Endothelial cell of umbilical vein (primary cell): ENCODE measurements around the gene CCDC88B. TPM values are rescaled to one million over a fixed set of nuclear protein-coding genes. Genes with fewer than 3 reads are reported as not detected.

ENCODE experiments used
- BruUV-seq: library from RNA; stranded (reverse); fragments of 400-500 nt; replicated peaks from 2 replicates; lab custom pipeline; 2021; lab: Mats Ljungman, UMichigan
- CTCF ChIA-PET: fragments of 300-600, 350-600 bp; sonication (Branson Sonifier 250); formaldehyde crosslinking; loops from one replicate; lab custom pipeline; 2021; ENCODE audit warnings: antibody characterized with exemption, inconsistent platforms; lab: Charles Lee
- POLR2A ChIA-PET: fragments of 300-600, 350-600 bp; sonication (Branson Sonifier 250); formaldehyde crosslinking; loops from one replicate; lab custom pipeline; 2021; ENCODE audit warnings: antibody characterized with exemption, inconsistent platforms; lab: Charles Lee
- DNase-seq: peaks from one replicate; pipeline ENCODE4 v3.0.0-alpha.2; 2011; ENCODE audit warnings: low read depth, low spot score
- FAIRE-seq: peaks from 2 replicates; lab custom pipeline; 2011; peaks lifted over from hg19 to GRCh38; lab: Jason Lieb, UNC
- H2AFZ ChIP-seq: 2 replicates; pipeline ENCODE4 v1.6.0; 2012; ENCODE audit warnings: low read depth, low read length, control low read depth, inconsistent platforms
- H3K27ac ChIP-seq: 2 replicates; pipeline ENCODE4 v1.5.1; 2011; ENCODE audit warnings: low read depth, mild to moderate bottlenecking, control low read depth, low read length, moderate library complexity; ENCODE audit not compliant: insufficient read depth
- H3K27me3 ChIP-seq, 2 experiments: 2 replicates each; pipeline versions ENCODE4 v1.6.0 to v1.6.1; 2011; ENCODE audit warnings: low read length in 2 of 2, mixed read lengths in 1 of 2; ENCODE audit not compliant: control insufficient read depth in 2 of 2, insufficient read depth in 2 of 2
- H3K36me3 ChIP-seq, 2 experiments: 2 replicates in 1 of 2; 3 replicates in 1 of 2; pipeline ENCODE4 v1.5.1; 2011; ENCODE audit warnings: low read length in 2 of 2, mild to moderate bottlenecking in 1 of 2, moderate library complexity in 1 of 2; ENCODE audit not compliant: control insufficient read depth in 2 of 2, insufficient read depth in 2 of 2; ENCODE audit errors: extremely low read depth in 1 of 2
- H3K4me1 ChIP-seq: 3 replicates; pipeline ENCODE4 v1.5.1; 2011; ENCODE audit warnings: mild to moderate bottlenecking, low read length; ENCODE audit not compliant: control insufficient read depth, insufficient read depth; ENCODE audit errors: extremely low read depth
- H3K4me2 ChIP-seq: 2 replicates; pipeline ENCODE4 v1.6.1; 2011; ENCODE audit warnings: low read length, control low read depth, mixed read lengths; ENCODE audit not compliant: insufficient read depth
- H3K4me3 ChIP-seq, 3 experiments: fragments of 200-600 bp in 1 of 3; sonication (generic), shearing (Covaris generic) in 1 of 3; replicated peaks in 1 of 3; 2 replicates each; pipeline ENCODE4 v1.5.1; 2011 to 2016; ENCODE audit warnings: control low read depth in 3 of 3, low read length in 3 of 3, mild to moderate bottlenecking in 2 of 3, inconsistent platforms in 1 of 3, low read depth in 1 of 3, moderate library complexity in 1 of 3; ENCODE audit not compliant: insufficient read depth in 1 of 3
- H3K79me2 ChIP-seq: 2 replicates; pipeline ENCODE4 v1.6.0; 2012; ENCODE audit warnings: low read length, inconsistent platforms; ENCODE audit not compliant: control insufficient read depth, insufficient read depth
- H3K9ac ChIP-seq: replicated peaks from 2 replicates; pipeline ENCODE3; 2011; ENCODE audit warnings: low read length, control low read depth; ENCODE audit not compliant: insufficient read depth; ENCODE audit errors: extremely low read depth
- H3K9me1 ChIP-seq: replicated peaks from 3 replicates; pipeline ENCODE4 v1.6.0; 2011; ENCODE audit warnings: mild to moderate bottlenecking, low read length; ENCODE audit not compliant: control insufficient read depth, insufficient read depth; ENCODE audit errors: extremely low read depth
- H3K9me3 ChIP-seq: replicated peaks from 2 replicates; pipeline ENCODE4 v1.5.1; 2012; ENCODE audit warnings: low read length, inconsistent platforms; ENCODE audit not compliant: control insufficient read depth, insufficient read depth
- H4K20me1 ChIP-seq: replicated peaks from 2 replicates; pipeline ENCODE3; 2011; ENCODE audit warnings: mild to moderate bottlenecking, low read length; ENCODE audit not compliant: control insufficient read depth, insufficient read depth; ENCODE audit errors: extremely low read depth
- CTCF ChIP-seq, 2 donors: IDR thresholded peaks; 1 replicate in 1 of 2; 2 replicates in 1 of 2; pipeline ENCODE4 v1.5.1; 2011; ENCODE audit warnings: low read length in 2 of 2, mild to moderate bottlenecking in 2 of 2, moderate library complexity in 2 of 2, control low read depth in 1 of 2, inconsistent platforms in 1 of 2, low read depth in 1 of 2; ENCODE audit not compliant: insufficient read depth in 1 of 2; ENCODE audit errors: extremely low read depth in 1 of 2
- EZH2 ChIP-seq: IDR thresholded peaks from 2 replicates; pipeline ENCODE4 v1.6.1; 2012; ENCODE audit warnings: borderline replicate concordance, low read depth, mild to moderate bottlenecking, moderate library complexity, low read length, inconsistent platforms; ENCODE audit not compliant: severe bottlenecking
- FOS ChIP-seq: IDR thresholded peaks from 2 replicates; pipeline ENCODE4 v1.6.1; 2011; ENCODE audit warnings: mild to moderate bottlenecking, low read length, moderate library complexity, borderline replicate concordance; ENCODE audit not compliant: insufficient read depth
- GATA2 ChIP-seq: IDR thresholded peaks from 2 replicates; pipeline ENCODE4 v1.7.0; 2011; ENCODE audit warnings: low read depth, mild to moderate bottlenecking, moderate library complexity, mixed read lengths, low read length; ENCODE audit not compliant: insufficient read length, insufficient read depth
- JUN ChIP-seq: IDR thresholded peaks from 2 replicates; pipeline ENCODE4 v1.6.1; 2011; ENCODE audit warnings: borderline replicate concordance, low read depth; ENCODE audit not compliant: insufficient read length, insufficient read depth
- MAX ChIP-seq: IDR thresholded peaks from 2 replicates; pipeline ENCODE4 v1.6.1; 2011; ENCODE audit not compliant: insufficient read depth, insufficient read length
- MYC ChIP-seq: IDR thresholded peaks from one replicate; pipeline ENCODE4 v1.6.1; 2011; ENCODE audit warnings: mild to moderate bottlenecking, low read depth, low read length
- POLR2A ChIP-seq: IDR thresholded peaks from 2 replicates; pipeline ENCODE4 v1.6.1; 2012; ENCODE audit warnings: low read depth, mild to moderate bottlenecking, control low read depth, low read length
- POLR2AphosphoS5 ChIP-seq: IDR thresholded peaks from 2 replicates; pipeline ENCODE4 v1.6.1; 2012; ENCODE audit warnings: low read depth, mild to moderate bottlenecking, control low read depth, low read length, moderate library complexity; ENCODE audit not compliant: insufficient read depth
- dilution Hi-C: fragments of 300-500 bp; cut with MboI; formaldehyde crosslinking; loops from one replicate; pipeline ENCODE4 v1.15.0; 2019; ENCODE audit warnings: low sequenced_read_pairs; ENCODE audit not compliant: extremely low pct_ligation_motif_present
- intact Hi-C: fragments of 100-400 bp; cut with micrococcal nuclease; formaldehyde crosslinking; loops from one replicate; pipeline ENCODE4 v1.10.0; 2022
- polyA plus RNA-seq, 4 experiments: library from polyadenylated mRNA; depleted of rRNA in 3 of 4; stranded (reverse) in 3 of 4; unstranded in 1 of 4; fragments of >200 nt; gene quantifications; 2 replicates each; pipeline versions ENCODE4 v1.2.1 to v1.2.3, GENCODE V29; 2011 to 2012; ENCODE audit warnings: missing spikeins in 1 of 4
- total RNA-seq: library from RNA; stranded (reverse); gene quantifications from 2 replicates; pipeline ENCODE4 v1.2.3, GENCODE V29; 2021

CCDC88B gene
- total and polyA plus RNA-seq, 2 donors (not counting 3 experiments of a cell fraction or from before 2014, with no cell fraction given) = 1.8 to 2.7 TPM

GRCh38 chr11:64379817-64380709 is 40.1 kb downstream of the CCDC88B start:
- Histone ChIP-seq H3K27ac (no peak overlapping the region), H3K27me3 (peaks cover 0 to 2% of the 10 kb centered on the region in 2 experiments), H3K36me3 (no peaks in the 10 kb centered on the region), H2AFZ (no peak overlapping the region), H3K9ac (no peak overlapping the region), H4K20me1 (no peaks in the 10 kb centered on the region), H3K9me1 (no peaks in the 10 kb centered on the region), H3K4me1 (no peaks in the 10 kb centered on the region), H3K4me3 (no peak overlapping the region), H3K4me2 (no peak overlapping the region), H3K79me2 (no peaks in the 10 kb centered on the region), H3K9me3 (no peaks in the 10 kb centered on the region)
- intact Hi-C loops (no loop called here), dilution Hi-C loops (no loop called here)
- no peak for TF ChIP-seq GATA2
- no peak for TF ChIP-seq MAX
- no peak for TF ChIP-seq EZH2
- no peak for TF ChIP-seq POLR2AphosphoS5
- no peak for TF ChIP-seq MYC
- TF ChIP-seq CTCF (IDR thresholded peaks at IDR 0.05; ENCODE audit: extremely low read depth in 1 of 2, insufficient read depth in 1 of 2, low read depth in 1 of 2, low read length in 2 of 2) = no peak
- TF ChIP-seq POLR2A = no peak
- no peak for TF ChIP-seq JUN
- no peak for TF ChIP-seq FOS
- no peak for FAIRE-seq
- ChIA-PET CTCF (interaction anchor here (1.1 kb wide), 1 partner anchor 16 kb away, joined by 3 read pairs; no protein-coding TSS in a partner anchor), POLR2A (no interaction called here)
- no TSS peak for BruUV-seq
- no peak for DNase-seq
